ENCODE measurements around the gene NPL. TPM values are rescaled to one million over a fixed set of nuclear protein-coding genes. Genes with fewer than 3 reads are reported as not detected.

Gene NPL
- total and polyA plus RNA-seq, 12 donors, result 4.8 to 31.7 (median 21.2) TPM

- no peak for TF ChIP-seq POLR2A (IDR thresholded peaks at IDR 0.05)
- no peak for TF ChIP-seq CTCF (IDR thresholded peaks at IDR 0.05)
- Histone ChIP-seq H3K27me3 (no peaks in the 10 kb centered on the region), H3K4me1 (replicated peaks in 1 of 2) (no peaks in the 10 kb centered on the region), H3K4me3 (no peak overlapping the region), H3K9me3 (replicated peaks in 1 of 3) (no peaks in the 10 kb centered on the region), H3K36me3 (replicated peaks in 1 of 2) (peaks cover 0 to 8% of the 10 kb centered on the region in 2 donors), H3K27ac (no peak overlapping the region)
- WGBS, 4 donors, result 73 to 84% (median 78%) methylated on average over 3 of the region's 3 CpGs
- no peak for DNase-seq
- intact Hi-C loops (cut with DNase I), result no loop called here
These were observed 33.6 kb downstream of the NPL start for GRCh38 chr1:182823220-182823619.

GRCh38 chr1:182826892-182827291 is 37.3 kb downstream of the NPL start:
- H3K9me3 ChIP-seq (replicated peaks in 1 of 3), result no peaks in the 10 kb centered on the region
- no peak overlapping the region for H3K27ac ChIP-seq
- WGBS, 4 donors, result 89 to 95% (median 92%) methylated on average over 2 of the region's 2 CpGs
- no peak for DNase-seq
- no peaks in the 10 kb centered on the region for H3K4me1 ChIP-seq (replicated peaks in 1 of 2)
- no peaks in the 10 kb centered on the region for H3K27me3 ChIP-seq
- intact Hi-C loops (cut with DNase I), result no loop called here
- TF ChIP-seq CTCF (IDR thresholded peaks at IDR 0.05) (no peak), POLR2A (IDR thresholded peaks at IDR 0.05) (no peak)
- H3K4me3 ChIP-seq, result no peak overlapping the region
- H3K36me3 ChIP-seq (replicated peaks in 1 of 2), result no peaks in the 10 kb centered on the region

GRCh38 chr1:182829285-182829932 is 39.8 kb downstream of the NPL start:
- no peaks in the 10 kb centered on the region for H3K36me3 ChIP-seq (replicated peaks in 1 of 2)
- WGBS, 4 donors, result 76 to 83% (median 78%) methylated on average over 5 of the region's 5 CpGs
- no peak overlapping the region for H3K27ac ChIP-seq
- intact Hi-C loops (cut with DNase I), result no loop called here
- H3K4me1 ChIP-seq (replicated peaks in 1 of 2), result no peaks in the 10 kb centered on the region
- no peaks in the 10 kb centered on the region for H3K27me3 ChIP-seq
- H3K9me3 ChIP-seq (replicated peaks in 1 of 3), result no peaks in the 10 kb centered on the region
- no peak overlapping the region for H3K4me3 ChIP-seq
- TF ChIP-seq CTCF (IDR thresholded peaks at IDR 0.05), result no peak
- no peak for TF ChIP-seq POLR2A (IDR thresholded peaks at IDR 0.05)
- no peak for DNase-seq

- H3K4me1 ChIP-seq (replicated peaks in 1 of 2), result no peaks in the 10 kb centered on the region
- H3K9me3 ChIP-seq (replicated peaks in 1 of 3), result no peaks in the 10 kb centered on the region
- no peak for DNase-seq
- no peaks in the 10 kb centered on the region for H3K27me3 ChIP-seq
- H3K4me3 ChIP-seq, result no peak overlapping the region
- intact Hi-C loops (cut with DNase I), result no loop called here
- H3K27ac ChIP-seq, result no peak overlapping the region
- no peaks in the 10 kb centered on the region for H3K36me3 ChIP-seq (replicated peaks in 1 of 2)
- no peak for TF ChIP-seq CTCF (IDR thresholded peaks at IDR 0.05)
- TF ChIP-seq POLR2A (IDR thresholded peaks at IDR 0.05), result no peak
These were observed 43.7 kb downstream of the NPL start for GRCh38 chr1:182833271-182833670.
